Naive thymus-derived CD4-positive, alpha-beta T cell (primary cell): Measurements from ENCODE around the gene NLRP12. TPM values are rescaled to one million over a fixed set of nuclear protein-coding genes. Genes with fewer than 3 reads are reported as not detected.
"Not testable (repeated sequence)": the region's sequence is repeated elsewhere in the genome, so short reads cannot be mapped to it uniquely, and the experiment has no call there.

Source experiments
- ATAC-seq: fragments of 150-1000 bp; cut with Tn5 transposase; 2 replicates; pipeline ENCODE4 v1.10.0; 2021; ENCODE audit warnings: mild to moderate bottlenecking, moderate library complexity
- CTCF ChIA-PET: fragments of 350-600 bp; sonication (Branson Sonifier 250); formaldehyde crosslinking; loops from one replicate; lab custom pipeline; 2021; ENCODE audit warnings: antibody characterized with exemption; lab: Charles Lee
- POLR2A ChIA-PET: fragments of 350-600 bp; sonication (Branson Sonifier 250); formaldehyde crosslinking; loops from one replicate; lab custom pipeline; 2021; ENCODE audit warnings: antibody characterized with exemption, inconsistent platforms; lab: Charles Lee
- DNase-seq, 9 donors: peaks; one replicate each; pipeline versions ENCODE4 v3.0.0 to v3.0.0-alpha.2; 2020 to 2022; ENCODE audit warnings: mixed read lengths in 1 of 9
- H3K27ac ChIP-seq: one replicate; pipeline ENCODE4 v1.7.0; 2013; ENCODE audit warnings: mild to moderate bottlenecking, low read depth, low read length, moderate library complexity
- H3K27me3 ChIP-seq, 2 donors: one replicate each; pipeline ENCODE4 v1.7.0; 2013; ENCODE audit warnings: low read length in 2 of 2, mild to moderate bottlenecking in 2 of 2, moderate library complexity in 2 of 2; ENCODE audit not compliant: control insufficient read depth in 2 of 2, insufficient read depth in 2 of 2
- H3K36me3 ChIP-seq, 3 experiments: 1 replicate in 2 of 3; 2 replicates in 1 of 3; pipeline ENCODE4 v1.7.0; 2013; ENCODE audit warnings: low read length in 3 of 3, mild to moderate bottlenecking in 3 of 3, moderate library complexity in 1 of 3; ENCODE audit not compliant: insufficient read depth in 3 of 3, control insufficient read depth in 2 of 3
- H3K4me1 ChIP-seq, 2 donors: one replicate each; pipeline ENCODE4 v1.7.0; 2013; ENCODE audit warnings: low read length in 2 of 2, mild to moderate bottlenecking in 2 of 2, moderate library complexity in 1 of 2; ENCODE audit not compliant: control insufficient read depth in 2 of 2, insufficient read depth in 2 of 2
- H3K4me3 ChIP-seq: 2 replicates; pipeline ENCODE4 v1.7.0; 2013; ENCODE audit warnings: mild to moderate bottlenecking, low read length
- H3K9me3 ChIP-seq, 3 experiments: 1 replicate in 2 of 3; 2 replicates in 1 of 3; pipeline ENCODE4 v1.7.0; 2013; ENCODE audit warnings: low read length in 3 of 3; ENCODE audit not compliant: control insufficient read depth in 2 of 3
- H3K27ac Mint-ChIP-seq, 9 donors: one replicate each; pipeline ENCODE4 v1.8.0; 2020 to 2022; ENCODE audit warnings: mixed read lengths in 9 of 9, mild to moderate bottlenecking in 8 of 9, moderate library complexity in 5 of 9, inconsistent platforms in 2 of 9
- H3K27me3 Mint-ChIP-seq, 5 donors: one replicate each; pipeline ENCODE4 v1.8.0; 2021 to 2022; ENCODE audit warnings: mixed read lengths in 5 of 5, mild to moderate bottlenecking in 1 of 5
- H3K36me3 Mint-ChIP-seq, 5 donors: one replicate each; pipeline ENCODE4 v1.8.0; 2020 to 2022; ENCODE audit warnings: mixed read lengths in 5 of 5, mild to moderate bottlenecking in 3 of 5, inconsistent platforms in 1 of 5
- H3K4me1 Mint-ChIP-seq, 7 donors: one replicate each; pipeline ENCODE4 v1.8.0; 2020 to 2022; ENCODE audit warnings: mixed read lengths in 7 of 7, mild to moderate bottlenecking in 3 of 7, inconsistent platforms in 1 of 7
- H3K4me3 Mint-ChIP-seq, 10 donors: one replicate each; pipeline ENCODE4 v1.8.0; 2020 to 2022; ENCODE audit warnings: mild to moderate bottlenecking in 10 of 10, mixed read lengths in 10 of 10, moderate library complexity in 6 of 10, inconsistent platforms in 2 of 10
- H3K9me3 Mint-ChIP-seq, 11 donors: one replicate each; pipeline ENCODE4 v1.8.0; 2020 to 2022; ENCODE audit warnings: mixed read lengths in 11 of 11, mild to moderate bottlenecking in 4 of 11, inconsistent platforms in 1 of 11, moderate library complexity in 1 of 11
- intact Hi-C, 2 donors: fragments of 100-400 bp; cut with micrococcal nuclease; formaldehyde crosslinking; loops; one replicate each; pipeline ENCODE4 v1.15.1; 2023
- microRNA-seq: library from miRNA; unstranded; fragments of <30 nt; microRNA quantifications from one replicate; pipeline ENCODE4 v1.2.0, GENCODE V29; 2022; ENCODE audit warnings: borderline microRNAs expressed
- polyA plus RNA-seq, 2 donors: library from polyadenylated mRNA; unstranded; fragments of 300-500 nt; fragmentation: Illumina TruSeq; gene quantifications; one replicate each; pipeline ENCODE4 v1.2.3, GENCODE V29; 2021
- total RNA-seq, 6 experiments: library from RNA in 5 of 6; stranded (reverse) in 5 of 6; gene quantifications; 1 replicate in 5 of 6; 2 replicates in 1 of 6; pipeline ENCODE4 v1.2.3 and lab custom pipeline; 2021 to 2026

NLRP12 gene
- total and polyA plus RNA-seq, 7 experiments from 2014 or later, result 0.14 to 16.1 (median 1.8) TPM; not detected in 4

GRCh38 chr19:53769696-53770309 lies 54.3 kb downstream of the NLRP12 start:
- H3K27ac ChIP-seq, H3K27me3 ChIP-seq, H3K27ac Mint-ChIP-seq, H3K9me3 ChIP-seq, DNase-seq, H3K4me3 Mint-ChIP-seq, ATAC-seq, H3K36me3 Mint-ChIP-seq, POLR2A ChIA-PET, H3K4me1 Mint-ChIP-seq, CTCF ChIA-PET, H3K4me3 ChIP-seq, H3K4me1 ChIP-seq, H3K36me3 ChIP-seq: not testable (repeated sequence)
- Mint-ChIP-seq H3K27me3 (peaks cover 0 to 31% (median 12%) of the 10 kb centered on the region in 5 donors), H3K9me3 (peaks cover 0 to 15% (median 3%) of the 10 kb centered on the region in 11 donors)
- intact Hi-C loops, result loop anchor here in 1 of 2 donors (5.0 kb wide), 1 partner anchor 252 kb away; no protein-coding TSS in a partner anchor

- peaks cover 0 to 4% (median 0%) of the 10 kb centered on the region in 5 donors for H3K36me3 Mint-ChIP-seq
Observed at GRCh38 chr19:53768401-53768800, 55.7 kb downstream of the NLRP12 start.

GRCh38 chr19:53758991-53759390 lies 65.1 kb downstream of the NLRP12 start:
- H3K27me3 ChIP-seq, H3K36me3 ChIP-seq, H3K4me1 ChIP-seq, H3K9me3 ChIP-seq, DNase-seq, H3K27ac Mint-ChIP-seq, H3K36me3 Mint-ChIP-seq, H3K4me3 ChIP-seq, H3K27ac ChIP-seq, ATAC-seq, H3K4me3 Mint-ChIP-seq, H3K4me1 Mint-ChIP-seq, H3K9me3 Mint-ChIP-seq, intact Hi-C loops, CTCF ChIA-PET, POLR2A ChIA-PET: not testable (repeated sequence)
- H3K27me3 Mint-ChIP-seq, result peaks cover 0 to 15% (median 0%) of the 10 kb centered on the region in 5 donors

More at GRCh38 chr19:53768401-53768800, 55.7 kb downstream of the NLRP12 start:
- no peaks in the 10 kb centered on the region for H3K36me3 ChIP-seq
- POLR2A ChIA-PET, result no interaction called here
- H3K27me3 ChIP-seq, result no peaks in the 10 kb centered on the region
- CTCF ChIA-PET, result no interaction called here
- Mint-ChIP-seq H3K27me3 (peaks cover 0 to 31% (median 12%) of the 10 kb centered on the region in 5 donors), H3K4me3 (no peak overlapping the region), H3K9me3 (peaks cover 0 to 15% (median 3%) of the 10 kb centered on the region in 11 donors), H3K27ac (no peak overlapping the region), H3K4me1 (peaks cover 0 to 5% (median 0%) of the 10 kb centered on the region in 7 donors)
- ATAC-seq (no peak), DNase-seq (no peak)
- no peaks in the 10 kb centered on the region for H3K9me3 ChIP-seq
- H3K27ac ChIP-seq, result no peak overlapping the region
- H3K4me3 ChIP-seq, result no peak overlapping the region
- peaks cover 0 to 3% of the 10 kb centered on the region in 2 donors for H3K4me1 ChIP-seq
- intact Hi-C loops, result no loop called here

Small RNAs within 50 kb of the gene (microRNA-seq; reads per million reads assigned to microRNA genes)
- gene MIR1283-2 (not detected), gene MIR371A (not detected), gene MIR372 (not detected), gene MIR373 (not detected), gene MIR516A1 (not detected), gene MIR516A2 (not detected), gene MIR519A1 (not detected), gene MIR521-1 (not detected), gene MIR522 (not detected), gene MIR527 (not detected)

Other genes starting within 250 kb of the NLRP12 start
- not detected for gene DPRX, start 192.3 kb downstream of the NLRP12 start, total RNA-seq
- gene DPRX, start 192.3 kb downstream of the NLRP12 start, polyA plus RNA-seq, result not detected
- gene MYADM, start 43.6 kb upstream of the NLRP12 start, total RNA-seq, result 100 to 1,000 TPM in 3 of 5 experiments, 10 to 100 TPM in 2; 51.5 to 524 (median 116) TPM
- gene MYADM, start 43.6 kb upstream of the NLRP12 start, polyA plus RNA-seq, result 10 to 100 TPM; 60.6 to 61.3 TPM
- gene PRKCG, start 57.9 kb upstream of the NLRP12 start, total RNA-seq, result 1 to 10 TPM in 2 of 5 experiments, not detected in 3; 1.6 to 2.4 TPM
- under 1 TPM in 1 of 2 donors, not detected in 1; 0.05 TPM for gene PRKCG, start 57.9 kb upstream of the NLRP12 start, polyA plus RNA-seq
- not detected for gene CACNG7, start 85.0 kb upstream of the NLRP12 start, total RNA-seq
- gene CACNG7, start 85.0 kb upstream of the NLRP12 start, polyA plus RNA-seq, result not detected
- under 1 TPM in 2 of 5 experiments, not detected in 3; 0.24 to 0.34 TPM for gene CACNG8, start 138.6 kb upstream of the NLRP12 start, total RNA-seq
- gene CACNG8, start 138.6 kb upstream of the NLRP12 start, polyA plus RNA-seq, result not detected
- gene CACNG6, start 167.3 kb upstream of the NLRP12 start, total RNA-seq, result 1 to 10 TPM in 1 of 5 experiments, under 1 TPM in 1, not detected in 3; 0.42 to 1.9 TPM
- gene CACNG6, start 167.3 kb upstream of the NLRP12 start, polyA plus RNA-seq, result not detected
- gene VSTM1, start 239.6 kb upstream of the NLRP12 start, total RNA-seq, result 1 to 10 TPM in 2 of 5 experiments, not detected in 3; 1.7 to 2.1 TPM
- not detected for gene VSTM1, start 239.6 kb upstream of the NLRP12 start, polyA plus RNA-seq